ENCODE results near the gene FAM228B. TPM values are rescaled to one million over a fixed set of nuclear protein-coding genes. Genes with fewer than 3 reads are reported as not detected.

Gene FAM228B
- total RNA-seq, 1 experiment from 2014 or later = 7.9 TPM

DNA sequence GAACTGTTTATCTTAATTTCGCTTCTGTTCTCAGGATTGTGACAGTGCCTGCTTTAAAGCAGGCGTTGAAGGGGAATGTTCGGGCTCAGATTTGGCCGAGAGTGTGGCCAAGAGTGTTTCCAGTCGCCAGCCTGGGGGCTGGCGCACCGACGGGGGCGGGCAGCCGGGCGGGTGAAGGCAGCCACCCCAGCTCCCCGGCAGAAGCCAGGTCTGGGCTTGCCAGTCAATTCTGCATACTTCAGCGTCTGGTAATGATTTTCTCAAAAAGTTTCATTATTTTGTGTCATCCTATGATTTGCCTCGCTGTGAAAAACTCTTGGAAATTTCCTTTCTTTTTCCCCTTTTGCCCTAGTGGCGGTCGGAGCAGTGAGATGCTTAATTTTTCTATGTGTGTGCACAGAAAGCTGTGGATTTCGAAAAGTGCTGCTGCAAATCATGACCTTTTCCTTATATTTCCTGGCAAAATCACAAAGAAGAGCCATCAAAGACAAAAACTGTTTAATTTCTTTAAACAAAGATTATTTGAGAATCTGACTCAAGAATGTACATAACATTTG is 52.4 kb downstream of the FAM228B start:
- Histone ChIP-seq H3K27me3 (replicated peaks; ENCODE audit: control insufficient read depth, insufficient read depth, low read length) (no peaks in the 10 kb centered on the region), H3K4me1 (no peaks in the 10 kb centered on the region), H3K4me3 (ENCODE audit: low read depth, low read length) (no peak overlapping the region), H3K36me3 (ENCODE audit: control insufficient read depth, insufficient read depth, low read length) (no peaks in the 10 kb centered on the region), H3K9me3 (no peaks in the 10 kb centered on the region)
- no peak overlapping the region for H3K4me3 Mint-ChIP-seq (ENCODE audit: unreplicated experiment)
- CTCF ChIA-PET = no interaction called here
- H3K27me3 Mint-ChIP-seq (ENCODE audit: insufficient read depth, unreplicated experiment) = no peaks in the 10 kb centered on the region
- intact Hi-C loops (cut with micrococcal nuclease; ENCODE audit: unreplicated experiment) = no loop called here
- no peaks in the 10 kb centered on the region for H3K4me1 Mint-ChIP-seq (ENCODE audit: low read depth, unreplicated experiment)
- no peak overlapping the region for H3K27ac Mint-ChIP-seq (ENCODE audit: unreplicated experiment)
- no peaks in the 10 kb centered on the region for H3K9me3 Mint-ChIP-seq (ENCODE audit: unreplicated experiment)
- no peak for DNase-seq
- BruUV-seq (replicated peaks) = no TSS peak
- POLR2A ChIA-PET = no interaction called here
- TF ChIP-seq, protein P1, sequence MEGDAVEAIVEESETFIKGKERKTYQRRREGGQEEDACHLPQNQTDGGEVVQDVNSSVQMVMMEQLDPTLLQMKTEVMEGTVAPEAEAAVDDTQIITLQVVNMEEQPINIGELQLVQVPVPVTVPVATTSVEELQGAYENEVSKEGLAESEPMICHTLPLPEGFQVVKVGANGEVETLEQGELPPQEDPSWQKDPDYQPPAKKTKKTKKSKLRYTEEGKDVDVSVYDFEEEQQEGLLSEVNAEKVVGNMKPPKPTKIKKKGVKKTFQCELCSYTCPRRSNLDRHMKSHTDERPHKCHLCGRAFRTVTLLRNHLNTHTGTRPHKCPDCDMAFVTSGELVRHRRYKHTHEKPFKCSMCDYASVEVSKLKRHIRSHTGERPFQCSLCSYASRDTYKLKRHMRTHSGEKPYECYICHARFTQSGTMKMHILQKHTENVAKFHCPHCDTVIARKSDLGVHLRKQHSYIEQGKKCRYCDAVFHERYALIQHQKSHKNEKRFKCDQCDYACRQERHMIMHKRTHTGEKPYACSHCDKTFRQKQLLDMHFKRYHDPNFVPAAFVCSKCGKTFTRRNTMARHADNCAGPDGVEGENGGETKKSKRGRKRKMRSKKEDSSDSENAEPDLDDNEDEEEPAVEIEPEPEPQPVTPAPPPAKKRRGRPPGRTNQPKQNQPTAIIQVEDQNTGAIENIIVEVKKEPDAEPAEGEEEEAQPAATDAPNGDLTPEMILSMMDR (IDR thresholded peaks at IDR 0.05; ENCODE audit: insufficient read depth in 1 of 2, low read depth in 1 of 2, low read length in 1 of 2, severe bottlenecking in 1 of 2, unreplicated experiment in 1 of 2) = no peak
- H3K36me3 Mint-ChIP-seq (ENCODE audit: insufficient read depth, unreplicated experiment) = no peaks in the 10 kb centered on the region

DNA sequence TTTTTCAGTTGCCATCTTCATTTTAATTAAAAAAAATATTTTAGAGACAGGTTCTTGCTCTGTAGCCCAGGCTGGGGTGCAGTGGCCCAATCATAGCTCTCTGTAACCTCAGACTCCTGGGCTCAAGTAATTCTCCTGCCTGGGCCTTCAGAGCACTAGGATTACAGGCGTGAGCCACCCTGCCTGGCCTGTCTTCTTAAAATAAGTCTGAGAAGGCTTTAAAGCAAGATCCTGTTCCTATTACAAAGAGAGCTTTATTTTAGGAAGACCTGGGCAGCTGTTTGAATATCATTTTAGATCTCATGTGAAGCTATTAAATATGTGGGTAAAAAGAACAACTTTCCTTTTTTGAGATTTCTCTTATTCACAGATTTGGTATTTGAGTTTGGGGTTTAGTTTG is 53.1 kb downstream of the FAM228B start:
- no peaks in the 10 kb centered on the region for H3K4me1 Mint-ChIP-seq (ENCODE audit: low read depth, unreplicated experiment)
- Histone ChIP-seq H3K27me3 (replicated peaks; ENCODE audit: control insufficient read depth, insufficient read depth, low read length) (no peaks in the 10 kb centered on the region), H3K36me3 (ENCODE audit: control insufficient read depth, insufficient read depth, low read length) (no peaks in the 10 kb centered on the region), H3K9me3 (no peaks in the 10 kb centered on the region), H3K4me1 (no peaks in the 10 kb centered on the region), H3K4me3 (ENCODE audit: low read depth, low read length) (no peak overlapping the region)
- DNase-seq = no peak
- no peak overlapping the region for H3K4me3 Mint-ChIP-seq (ENCODE audit: unreplicated experiment)
- no peak overlapping the region for H3K27ac Mint-ChIP-seq (ENCODE audit: unreplicated experiment)
- intact Hi-C loops (cut with micrococcal nuclease; ENCODE audit: unreplicated experiment) = no loop called here
- BruUV-seq (replicated peaks) = no TSS peak
- H3K9me3 Mint-ChIP-seq (ENCODE audit: unreplicated experiment) = no peaks in the 10 kb centered on the region
- no peaks in the 10 kb centered on the region for H3K27me3 Mint-ChIP-seq (ENCODE audit: insufficient read depth, unreplicated experiment)
- TF ChIP-seq, protein P1 (IDR thresholded peaks at IDR 0.05; ENCODE audit: insufficient read depth in 1 of 2, low read depth in 1 of 2, low read length in 1 of 2, severe bottlenecking in 1 of 2, unreplicated experiment in 1 of 2) = no peak
- ChIA-PET POLR2A (no interaction called here), CTCF (interaction anchor here (0.7 kb wide), 2 partner anchors 92 to 156 kb away, joined by 3 read pairs; partner anchors contain the start of gene TP53I3)
- no peaks in the 10 kb centered on the region for H3K36me3 Mint-ChIP-seq (ENCODE audit: insufficient read depth, unreplicated experiment)

DNA sequence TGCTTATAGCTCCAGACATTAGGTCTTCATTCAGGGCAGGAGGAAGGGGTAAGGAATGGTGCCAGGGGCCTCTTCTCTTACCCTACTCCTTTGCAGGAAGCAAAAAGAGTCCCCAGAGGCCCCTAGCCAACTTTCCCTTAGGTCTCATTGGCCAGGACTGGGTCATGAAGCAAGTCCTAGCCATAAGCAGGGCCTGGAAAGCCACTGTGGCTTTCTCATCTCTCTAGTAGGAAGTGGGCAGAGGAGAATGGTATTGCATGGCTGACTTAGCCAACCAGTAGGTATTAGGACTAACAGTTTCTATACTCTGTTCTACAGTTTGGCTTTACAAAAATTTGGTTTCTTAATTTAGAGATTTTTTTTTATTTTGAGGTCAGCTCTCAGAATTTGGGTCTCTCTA is 56.4 kb downstream of the FAM228B start:
- no peaks in the 10 kb centered on the region for H3K27me3 ChIP-seq (replicated peaks; ENCODE audit: control insufficient read depth, insufficient read depth, low read length)
- H3K9me3 Mint-ChIP-seq (ENCODE audit: unreplicated experiment) = no peaks in the 10 kb centered on the region
- no TSS peak for BruUV-seq (replicated peaks)
- no peaks in the 10 kb centered on the region for H3K36me3 Mint-ChIP-seq (ENCODE audit: insufficient read depth, unreplicated experiment)
- no peaks in the 10 kb centered on the region for H3K9me3 ChIP-seq
- TF ChIP-seq, protein P1 (IDR thresholded peaks at IDR 0.05; ENCODE audit: insufficient read depth in 1 of 2, low read depth in 1 of 2, low read length in 1 of 2, severe bottlenecking in 1 of 2, unreplicated experiment in 1 of 2) = no peak
- intact Hi-C loops (cut with micrococcal nuclease; ENCODE audit: unreplicated experiment) = no loop called here
- no peak overlapping the region for H3K4me3 Mint-ChIP-seq (ENCODE audit: unreplicated experiment)
- POLR2A ChIA-PET = no interaction called here
- DNase-seq = no peak
- no peaks in the 10 kb centered on the region for H3K36me3 ChIP-seq (ENCODE audit: control insufficient read depth, insufficient read depth, low read length)
- no peak overlapping the region for H3K4me3 ChIP-seq (ENCODE audit: low read depth, low read length)
- CTCF ChIA-PET = no interaction called here
- H3K27me3 Mint-ChIP-seq (ENCODE audit: insufficient read depth, unreplicated experiment) = no peaks in the 10 kb centered on the region
- no peak overlapping the region for H3K27ac Mint-ChIP-seq (ENCODE audit: unreplicated experiment)
- H3K4me1 ChIP-seq = no peaks in the 10 kb centered on the region
- H3K4me1 Mint-ChIP-seq (ENCODE audit: low read depth, unreplicated experiment) = no peaks in the 10 kb centered on the region

Data from Caco-2 (cell line).